Stimulated activated CD8-positive, alpha-beta memory T cell treated with anti-CD3 and anti-CD28 coated beads, Interleukin-15, amount 100 ng/mL, for 1 hour (primary cell): Measurements from ENCODE around the gene TMEM107.
A peak's percentile ranks its signal among the peaks of the same experiment; 100 is the strongest.

Source experiments
- DNase-seq: peaks from one replicate; pipeline ENCODE4 v3.0.0-alpha.2; 2020; ENCODE audit warnings: low read depth

Gene TMEM107

GRCh38 chr17:8150194-8151119 lies 25.7 kb downstream of the TMEM107 start:
- no peak for DNase-seq

GRCh38 chr17:8149419-8150193 lies 26.6 kb downstream of the TMEM107 start:
- DNase-seq: no peak

- DNase-seq: no peak
Measured at GRCh38 chr17:8148560-8148959, 27.6 kb downstream of the TMEM107 start.

GRCh38 chr17:8147805-8148404 lies 28.3 kb downstream of the TMEM107 start:
- DNase-seq: no peak

- no peak for DNase-seq
Measured at GRCh38 chr17:8147141-8147804, 28.9 kb downstream of the TMEM107 start.

GRCh38 chr17:8146381-8147140 lies 29.6 kb downstream of the TMEM107 start:
- DNase-seq: no peak

GRCh38 chr17:8145811-8146210 lies 30.4 kb downstream of the TMEM107 start:
- DNase-seq: no peak

- DNase-seq: no peak
Measured at GRCh38 chr17:8144401-8145231, 31.6 kb downstream of the TMEM107 start.

- DNase-seq: no peak
Measured at GRCh38 chr17:8143581-8144400, 32.4 kb downstream of the TMEM107 start.

- DNase-seq: no peak
Measured at GRCh38 chr17:8142887-8143580, 33.1 kb downstream of the TMEM107 start.

- DNase-seq: no peak
Measured at GRCh38 chr17:8142158-8142886, 33.9 kb downstream of the TMEM107 start.

GRCh38 chr17:8141741-8142140 lies 34.4 kb downstream of the TMEM107 start:
- no peak for DNase-seq

- no peak for DNase-seq
Measured at GRCh38 chr17:8141045-8141444, 35.1 kb downstream of the TMEM107 start.

- no peak for DNase-seq
Measured at GRCh38 chr17:8140065-8141029, 35.8 kb downstream of the TMEM107 start.

- DNase-seq: peak; percentile 91
Measured at GRCh38 chr17:8138672-8139371, 37.4 kb downstream of the TMEM107 start.

- DNase-seq: no peak
Measured at GRCh38 chr17:8138374-8138671, 37.9 kb downstream of the TMEM107 start.
